Measurements from ENCODE around the gene FBXO41.

Gene FBXO41

GRCh38 chr2:73291461-73292315, 7.4 kb upstream of the FBXO41 start:
- no peaks in the 10 kb centered on the region for H3K9me3 ChIP-seq
- H3K27ac ChIP-seq, result no peak overlapping the region
- H3K36me3 ChIP-seq, result no peaks in the 10 kb centered on the region
- TF ChIP-seq CTCF (IDR thresholded peaks at IDR 0.05), result no peak
- peaks cover 100% of the 10 kb centered on the region for H3K27me3 ChIP-seq
- no peak overlapping the region for H3K4me3 ChIP-seq (ENCODE audit: low read depth in 1 of 2, low read length in 1 of 2)
- H3K4me1 ChIP-seq (ENCODE audit: control insufficient read depth in 1 of 2, insufficient read depth in 1 of 2, low read depth in 1 of 2, low read length in 1 of 2), result peaks cover 4 to 18% of the 10 kb centered on the region in 2 experiments

- Histone ChIP-seq H3K27me3 (peaks cover 100% of the 10 kb centered on the region), H3K27ac (no peak overlapping the region), H3K4me3 (ENCODE audit: low read depth in 1 of 2, low read length in 1 of 2) (no peak overlapping the region), H3K9me3 (no peaks in the 10 kb centered on the region), H3K36me3 (no peaks in the 10 kb centered on the region), H3K4me1 (ENCODE audit: control insufficient read depth in 1 of 2, insufficient read depth in 1 of 2, low read depth in 1 of 2, low read length in 1 of 2) (peaks cover 4 to 18% of the 10 kb centered on the region in 2 experiments)
- TF ChIP-seq CTCF (IDR thresholded peaks at IDR 0.05), result no peak
Measured at GRCh38 chr2:73291093-73291460, 6.8 kb upstream of the FBXO41 start.

GRCh38 chr2:73290049-73290839, 6.0 kb upstream of the FBXO41 start:
- H3K9me3 ChIP-seq, result no peaks in the 10 kb centered on the region
- H3K4me1 ChIP-seq (ENCODE audit: control insufficient read depth in 1 of 2, insufficient read depth in 1 of 2, low read depth in 1 of 2, low read length in 1 of 2), result peaks cover 5 to 20% of the 10 kb centered on the region in 2 experiments
- no peak for TF ChIP-seq CTCF (IDR thresholded peaks at IDR 0.05)
- no peaks in the 10 kb centered on the region for H3K36me3 ChIP-seq
- no peak overlapping the region for H3K4me3 ChIP-seq (ENCODE audit: low read depth in 1 of 2, low read length in 1 of 2)
- peaks cover 100% of the 10 kb centered on the region for H3K27me3 ChIP-seq
- H3K27ac ChIP-seq, result no peak overlapping the region

GRCh38 chr2:73289304-73289703, 5.0 kb upstream of the FBXO41 start:
- Histone ChIP-seq H3K27me3 (peaks cover 100% of the 10 kb centered on the region), H3K27ac (no peak overlapping the region), H3K9me3 (no peaks in the 10 kb centered on the region), H3K4me1 (ENCODE audit: control insufficient read depth in 1 of 2, insufficient read depth in 1 of 2, low read depth in 1 of 2, low read length in 1 of 2) (peaks cover 15 to 29% of the 10 kb centered on the region in 2 experiments), H3K4me3 (ENCODE audit: low read depth in 1 of 2, low read length in 1 of 2) (no peak overlapping the region), H3K36me3 (no peaks in the 10 kb centered on the region)
- no peak for TF ChIP-seq CTCF (IDR thresholded peaks at IDR 0.05)

- no peaks in the 10 kb centered on the region for H3K9me3 ChIP-seq
- no peak for TF ChIP-seq CTCF (IDR thresholded peaks at IDR 0.05)
- H3K27me3 ChIP-seq, result peaks cover 94% of the 10 kb centered on the region
- no peak overlapping the region for H3K27ac ChIP-seq
- H3K4me1 ChIP-seq (ENCODE audit: control insufficient read depth in 1 of 2, insufficient read depth in 1 of 2, low read depth in 1 of 2, low read length in 1 of 2), result peaks cover 11 to 18% of the 10 kb centered on the region in 2 experiments
- H3K36me3 ChIP-seq, result no peaks in the 10 kb centered on the region
- H3K4me3 ChIP-seq (ENCODE audit: low read depth in 1 of 2, low read length in 1 of 2), result no peak overlapping the region
Measured at GRCh38 chr2:73286134-73286655, 1.9 kb upstream of the FBXO41 start.
